ENCODE results near the gene MEOX2.

The MEOX2 gene

GRCh38 chr7:15680446-15680845 lies 6.0 kb downstream of the MEOX2 start:
- DNase-seq = no peak

- no peak for DNase-seq
Observed at GRCh38 chr7:15679306-15679705, 7.2 kb downstream of the MEOX2 start.

- DNase-seq = no peak
Observed at GRCh38 chr7:15678653-15679052, 7.8 kb downstream of the MEOX2 start.

- DNase-seq = no peak
Observed at GRCh38 chr7:15675379-15675778, 11.1 kb downstream of the MEOX2 start.

- no peak for DNase-seq
Observed at GRCh38 chr7:15674586-15674985, 11.9 kb downstream of the MEOX2 start.

GRCh38 chr7:15669443-15670090 lies 16.9 kb downstream of the MEOX2 start:
- no peak for DNase-seq

- no peak for DNase-seq
Observed at GRCh38 chr7:15667991-15668390, 18.5 kb downstream of the MEOX2 start.

GRCh38 chr7:15662451-15662850 lies 24.0 kb downstream of the MEOX2 start:
- no peak for DNase-seq

- DNase-seq = no peak
Observed at GRCh38 chr7:15658247-15658646, 28.2 kb downstream of the MEOX2 start.

- no peak for DNase-seq
Observed at GRCh38 chr7:15652776-15653290, 33.6 kb downstream of the MEOX2 start.

GRCh38 chr7:15651693-15652092 lies 34.8 kb downstream of the MEOX2 start:
- no peak for DNase-seq

GRCh38 chr7:15650787-15651186 lies 35.7 kb downstream of the MEOX2 start:
- no peak for DNase-seq

GRCh38 chr7:15648461-15648961 lies 38.0 kb downstream of the MEOX2 start:
- DNase-seq = no peak

GRCh38 chr7:15647309-15647708 lies 39.2 kb downstream of the MEOX2 start:
- no peak for DNase-seq

- no peak for DNase-seq
Observed at GRCh38 chr7:15643000-15643705, 43.3 kb downstream of the MEOX2 start.

- DNase-seq = no peak
Observed at GRCh38 chr7:15628876-15629275, 57.6 kb downstream of the MEOX2 start.

GRCh38 chr7:15626041-15626440 lies 60.4 kb downstream of the MEOX2 start:
- DNase-seq = no peak

- no peak for DNase-seq
Observed at GRCh38 chr7:15625466-15625865, 61.0 kb downstream of the MEOX2 start.

- DNase-seq = no peak
Observed at GRCh38 chr7:15621468-15621867, 65.0 kb downstream of the MEOX2 start.

GRCh38 chr7:15620491-15621185 lies 65.8 kb downstream of the MEOX2 start:
- no peak for DNase-seq

GRCh38 chr7:15618275-15618674 lies 68.2 kb downstream of the MEOX2 start:
- no peak for DNase-seq

GRCh38 chr7:15612205-15612604 lies 74.3 kb downstream of the MEOX2 start:
- DNase-seq = no peak

- DNase-seq = no peak
Observed at GRCh38 chr7:15610503-15610902, 76.0 kb downstream of the MEOX2 start.

GRCh38 chr7:15609287-15609686 lies 77.2 kb downstream of the MEOX2 start:
- DNase-seq = no peak
